Stimulated activated CD8-positive, alpha-beta memory T cell treated with anti-CD3 and anti-CD28 coated beads, Interleukin-2, amount 100 ng/mL, for 48 hours (primary cell): ENCODE data around the gene SLC2A5.
"Not testable (repeated sequence)": the region's sequence is repeated elsewhere in the genome, so short reads cannot be mapped to it uniquely, and the experiment has no call there.

Source experiments
- DNase-seq, 2 donors: peaks; one replicate each; pipeline ENCODE4 v3.0.0-alpha.2; 2020; ENCODE audit warnings: low read depth in 2 of 2

SLC2A5 gene, protein sequence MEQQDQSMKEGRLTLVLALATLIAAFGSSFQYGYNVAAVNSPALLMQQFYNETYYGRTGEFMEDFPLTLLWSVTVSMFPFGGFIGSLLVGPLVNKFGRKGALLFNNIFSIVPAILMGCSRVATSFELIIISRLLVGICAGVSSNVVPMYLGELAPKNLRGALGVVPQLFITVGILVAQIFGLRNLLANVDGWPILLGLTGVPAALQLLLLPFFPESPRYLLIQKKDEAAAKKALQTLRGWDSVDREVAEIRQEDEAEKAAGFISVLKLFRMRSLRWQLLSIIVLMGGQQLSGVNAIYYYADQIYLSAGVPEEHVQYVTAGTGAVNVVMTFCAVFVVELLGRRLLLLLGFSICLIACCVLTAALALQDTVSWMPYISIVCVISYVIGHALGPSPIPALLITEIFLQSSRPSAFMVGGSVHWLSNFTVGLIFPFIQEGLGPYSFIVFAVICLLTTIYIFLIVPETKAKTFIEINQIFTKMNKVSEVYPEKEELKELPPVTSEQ

DNA sequence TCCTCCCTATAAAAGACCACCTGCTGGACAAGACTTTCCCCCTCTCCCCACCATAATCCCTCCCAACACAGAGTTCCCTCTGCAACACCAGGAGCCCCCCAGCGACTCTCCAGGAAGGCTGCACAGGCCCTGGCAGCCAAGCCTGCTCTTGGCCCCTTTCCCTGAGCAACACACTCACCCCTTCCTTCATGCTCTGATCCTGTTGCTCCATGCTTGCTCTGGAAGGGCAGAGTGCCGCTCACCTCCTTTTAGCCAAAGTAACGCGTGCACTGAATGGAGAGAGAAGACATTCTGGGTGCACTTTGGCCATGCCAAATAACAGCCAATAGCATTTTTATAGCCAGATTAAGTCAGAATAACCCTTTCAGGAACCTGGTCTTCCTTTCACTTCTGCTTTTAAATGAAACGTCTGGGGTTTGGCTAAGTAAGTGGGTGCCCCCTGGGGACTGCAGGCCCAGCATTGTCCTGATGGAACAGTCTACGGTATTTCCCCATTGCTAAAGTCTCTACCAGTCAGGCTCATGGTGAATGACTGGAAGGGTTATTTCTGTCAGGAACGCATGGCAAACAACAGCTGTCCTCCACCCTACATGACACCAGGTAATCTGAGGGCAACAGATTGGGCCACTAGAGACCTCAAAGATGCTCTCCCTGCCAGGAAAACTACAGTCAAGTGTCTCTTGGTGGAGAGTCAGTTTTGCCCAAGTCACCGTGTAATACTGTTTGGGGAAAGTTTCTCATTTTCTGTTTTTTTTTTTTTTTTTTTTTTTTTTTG, at the start of gene SLC2A5:
SLC2A5 (minus strand) TSS at position 310 of the 775 bp plus-strand sequence; CDS start at position 211, 99 bp downstream.
- no peak for DNase-seq

DNA sequence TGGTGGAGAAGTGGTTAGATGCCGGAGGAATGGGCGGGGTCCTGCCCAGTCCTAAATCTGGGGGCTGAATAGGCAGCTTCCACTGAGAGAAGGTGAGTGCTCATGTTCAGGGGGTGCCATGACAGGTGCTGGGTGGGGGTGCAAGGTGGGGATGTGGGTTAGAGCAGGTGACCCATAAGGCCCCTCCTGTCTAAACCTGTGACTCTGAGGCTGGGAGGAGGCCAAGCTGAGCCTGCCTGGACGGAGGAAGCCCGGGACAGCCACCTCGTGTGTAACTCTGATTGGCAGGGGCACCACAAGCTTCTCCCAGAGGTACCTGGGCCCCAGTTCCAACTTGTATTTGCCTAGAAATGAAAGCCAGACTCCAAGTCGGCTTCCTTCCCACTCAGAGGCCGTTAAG, 48.8 kb upstream of the SLC2A5 start:
- DNase-seq = no peak

DNA sequence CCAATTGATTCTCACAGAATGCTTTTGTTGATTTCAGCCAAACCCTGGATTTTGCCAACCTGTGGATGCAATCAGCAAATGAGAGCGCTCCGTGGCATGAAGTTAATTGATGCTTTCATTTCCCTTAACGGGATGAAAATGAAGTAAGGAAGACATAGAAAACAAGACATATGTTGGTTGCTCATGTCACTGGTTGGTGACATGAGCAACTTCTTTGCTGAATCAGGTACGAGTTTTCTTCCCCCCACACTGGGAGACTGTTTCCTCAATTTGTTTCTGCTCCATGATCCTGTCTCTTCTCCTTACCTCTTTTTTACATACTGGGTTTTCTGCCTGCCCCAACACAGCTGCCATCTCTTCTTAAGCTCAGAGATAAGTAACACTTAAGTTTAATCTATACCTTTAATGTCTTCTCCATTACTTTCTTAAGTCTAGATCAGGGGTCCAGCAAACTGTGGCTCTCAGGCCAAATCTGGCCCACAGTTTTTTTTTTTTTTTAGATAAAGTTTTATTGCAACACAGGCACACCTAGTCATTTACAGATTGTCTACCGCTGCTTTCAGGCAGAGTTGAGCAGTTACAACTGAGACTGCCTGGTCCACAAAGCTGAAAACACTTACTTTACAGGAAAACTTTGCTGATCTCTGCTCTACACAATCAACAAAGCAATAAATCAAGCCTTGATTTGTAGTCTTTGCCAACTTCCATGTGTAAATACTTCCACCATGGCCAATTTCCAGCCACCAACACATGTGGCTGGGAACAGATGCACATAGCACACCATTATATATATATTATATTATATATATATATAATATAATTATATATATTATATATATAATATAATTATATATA, 46.1 kb upstream of the SLC2A5 start:
- no peak for DNase-seq

DNA sequence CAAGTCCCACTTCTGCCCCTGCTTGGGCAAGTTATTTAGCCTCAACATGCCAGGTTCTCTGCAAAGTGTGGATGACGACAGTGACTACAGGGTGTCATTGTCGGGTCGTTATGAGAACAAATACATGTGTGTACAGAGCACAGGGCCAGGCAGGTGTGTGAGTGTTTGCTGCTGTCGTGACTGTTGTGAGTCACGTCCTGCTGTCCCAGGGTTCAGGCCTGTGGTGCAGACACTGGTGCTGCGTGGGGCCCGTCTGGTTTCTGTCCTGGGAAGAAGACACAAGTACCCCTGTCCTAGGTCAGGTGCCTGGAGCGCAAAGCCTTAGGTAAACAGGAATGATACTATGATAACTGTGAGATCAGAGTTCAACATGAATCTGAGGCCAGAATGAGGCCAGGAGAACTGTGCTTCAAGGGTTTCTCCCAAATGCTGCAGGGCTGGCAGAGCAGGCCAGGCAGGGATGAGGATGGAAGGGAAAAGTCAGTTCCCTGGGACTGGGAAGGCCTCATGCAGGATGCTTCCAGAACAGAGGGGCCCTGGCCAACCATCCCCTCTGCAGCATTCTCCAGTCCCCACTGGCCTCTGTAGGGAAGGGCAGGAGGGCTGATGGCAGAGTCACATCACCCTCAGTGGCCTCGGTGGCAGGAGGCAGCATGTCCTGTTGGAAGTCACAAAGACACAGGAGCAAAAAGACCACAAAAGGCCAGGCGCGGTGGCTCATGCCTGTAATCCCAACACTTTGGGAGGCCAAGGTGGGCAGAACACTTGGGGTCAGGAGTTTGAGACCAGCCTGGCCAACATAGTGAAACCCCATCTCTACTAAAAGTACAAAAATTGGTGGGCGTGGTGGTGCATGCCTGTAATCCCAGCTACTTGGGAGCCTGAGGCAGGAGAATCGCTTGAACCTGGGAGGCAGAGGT, 43.8 kb upstream of the SLC2A5 start:
- DNase-seq = no peak

DNA sequence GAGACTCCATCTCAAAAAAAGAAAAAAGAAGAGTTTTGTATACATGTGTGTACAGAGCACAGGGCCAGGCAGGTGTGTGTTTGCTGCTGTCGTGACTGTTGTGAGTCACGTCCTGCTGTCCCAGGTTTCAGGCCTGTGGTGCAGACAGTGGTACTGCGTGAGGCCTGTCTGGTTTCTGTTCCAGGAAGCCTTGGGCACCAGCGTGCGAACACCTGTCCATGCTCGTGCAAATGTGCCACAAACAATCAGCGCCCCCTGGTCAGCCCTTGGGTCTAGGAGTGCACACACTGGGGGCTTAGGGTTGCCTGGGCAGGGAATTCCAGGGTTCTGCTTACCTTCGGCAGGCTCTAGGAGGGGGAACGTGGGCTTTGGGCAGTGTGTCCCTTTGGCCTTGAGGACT, 42.5 kb upstream of the SLC2A5 start:
- DNase-seq = peak in 1 of 2 donors; percentile 9

DNA sequence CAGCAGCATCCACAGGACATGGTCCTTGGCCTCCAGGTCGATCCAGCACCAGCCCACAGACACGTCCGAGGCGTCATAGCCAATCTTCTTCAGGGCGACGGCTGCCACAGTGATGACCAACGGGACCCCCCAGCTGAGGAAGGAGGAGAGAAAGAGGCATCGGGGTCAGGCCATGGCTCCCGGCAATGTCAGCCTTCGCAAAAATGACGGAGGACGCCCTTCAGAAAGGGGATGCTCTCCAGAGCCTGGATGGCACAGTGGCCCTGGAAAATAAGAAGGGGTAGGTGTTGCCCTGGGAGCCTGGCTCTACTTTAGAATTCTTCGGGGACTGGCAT, 41.9 kb upstream of the SLC2A5 start:
- no peak for DNase-seq

DNA sequence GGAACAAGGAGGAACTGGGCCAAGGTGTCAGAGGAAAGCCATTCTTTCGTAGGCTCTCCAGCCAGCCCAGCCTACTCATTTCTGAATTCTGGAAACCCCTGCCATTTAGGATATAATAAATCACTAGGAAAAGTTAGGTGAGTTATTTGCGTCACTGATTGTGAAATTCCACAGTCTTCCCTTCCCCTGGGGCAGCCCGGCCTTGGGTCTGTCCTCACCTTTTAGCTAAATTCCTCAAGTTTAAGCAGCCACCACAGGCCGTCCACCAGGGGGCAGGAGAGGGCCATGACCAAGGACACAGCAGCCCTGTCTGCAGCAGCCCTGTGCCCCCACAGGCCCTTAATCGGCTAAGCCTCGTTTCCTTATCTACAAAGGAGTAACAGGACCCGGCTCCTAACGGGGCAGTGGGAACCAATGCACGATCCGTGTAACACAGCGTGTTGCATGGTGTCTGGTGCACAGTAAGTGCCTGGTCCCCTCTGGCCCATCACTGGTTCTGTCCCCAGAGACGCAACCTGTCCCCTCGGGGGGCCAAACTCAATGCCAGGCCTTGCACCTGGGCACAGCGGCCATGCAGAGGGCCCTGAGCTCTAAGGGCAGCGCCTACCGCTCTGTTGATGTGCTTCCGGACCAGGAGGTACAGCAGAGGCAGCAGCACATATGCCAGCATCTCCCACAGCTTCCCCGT, 41.4 kb upstream of the SLC2A5 start:
- peak; percentile 81 for DNase-seq

DNA sequence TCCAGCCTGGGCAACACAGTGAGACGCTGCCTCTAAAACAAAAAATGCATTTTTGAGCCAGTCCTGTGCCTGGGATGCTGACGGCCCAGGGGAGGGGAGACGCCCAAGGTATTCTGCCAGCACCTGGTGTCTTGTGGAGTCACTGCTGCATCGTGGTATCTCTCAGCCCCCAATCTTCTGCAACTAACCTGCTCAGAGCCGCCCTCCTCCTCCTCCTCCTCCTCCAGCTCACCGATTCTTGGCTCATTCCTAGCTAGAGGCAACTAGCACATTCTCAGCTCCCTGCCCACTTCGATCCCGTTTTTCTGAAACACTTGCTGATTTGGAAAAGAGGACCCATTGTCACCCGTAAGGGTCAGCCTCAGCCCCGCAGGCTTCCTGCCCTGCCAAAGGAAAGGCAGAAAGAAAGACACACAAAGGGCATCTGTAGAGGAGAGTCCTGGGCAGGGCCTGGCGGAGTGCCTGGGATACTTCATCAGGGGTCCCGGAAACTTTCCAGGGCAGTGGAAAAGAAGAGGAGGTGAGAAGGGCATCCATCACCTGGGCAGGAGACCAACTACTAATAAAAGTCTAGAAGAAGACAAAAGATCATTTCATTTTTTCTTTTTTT, 38.7 kb upstream of the SLC2A5 start:
- DNase-seq = no peak

DNA sequence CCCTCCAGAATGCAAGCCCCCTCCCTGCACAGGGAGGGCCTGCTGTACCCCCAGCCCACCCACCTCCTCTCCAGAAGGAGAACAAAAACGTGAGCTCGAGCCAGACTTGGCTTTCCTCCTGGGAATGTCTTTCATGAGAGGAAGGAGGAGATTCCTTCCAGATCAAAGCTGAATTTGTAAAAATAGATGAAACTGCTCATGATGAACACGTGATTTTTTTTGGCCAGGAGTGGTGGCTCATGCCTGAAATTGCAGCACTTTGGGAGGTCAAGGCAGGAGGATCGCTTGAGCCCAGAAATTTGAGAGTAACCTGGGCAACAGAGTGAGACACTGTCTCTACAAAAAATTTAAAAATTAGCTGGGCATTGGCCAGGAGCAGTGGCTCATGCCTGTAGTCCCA, 37.7 kb upstream of the SLC2A5 start:
- no peak for DNase-seq

DNA sequence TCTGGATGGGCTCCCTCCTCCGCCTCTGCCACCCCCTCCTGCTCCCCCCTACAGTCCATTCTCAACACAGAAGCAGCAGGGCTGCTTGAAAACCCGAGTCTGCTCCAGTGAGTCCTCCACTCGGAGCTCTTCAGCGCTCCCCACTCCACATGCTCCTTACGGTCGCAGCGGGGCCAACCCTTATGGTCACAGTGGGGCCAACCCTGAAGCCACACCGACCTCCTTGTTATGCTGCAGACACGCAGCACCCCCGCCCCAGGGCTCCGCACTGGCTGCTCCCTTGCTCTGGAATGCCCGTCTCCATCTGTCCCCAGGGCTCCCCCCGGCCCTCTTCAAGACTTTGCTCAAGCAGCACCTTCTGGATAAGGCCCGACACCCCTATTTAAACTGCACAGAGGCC, 36.9 kb upstream of the SLC2A5 start:
- DNase-seq = no peak

DNA sequence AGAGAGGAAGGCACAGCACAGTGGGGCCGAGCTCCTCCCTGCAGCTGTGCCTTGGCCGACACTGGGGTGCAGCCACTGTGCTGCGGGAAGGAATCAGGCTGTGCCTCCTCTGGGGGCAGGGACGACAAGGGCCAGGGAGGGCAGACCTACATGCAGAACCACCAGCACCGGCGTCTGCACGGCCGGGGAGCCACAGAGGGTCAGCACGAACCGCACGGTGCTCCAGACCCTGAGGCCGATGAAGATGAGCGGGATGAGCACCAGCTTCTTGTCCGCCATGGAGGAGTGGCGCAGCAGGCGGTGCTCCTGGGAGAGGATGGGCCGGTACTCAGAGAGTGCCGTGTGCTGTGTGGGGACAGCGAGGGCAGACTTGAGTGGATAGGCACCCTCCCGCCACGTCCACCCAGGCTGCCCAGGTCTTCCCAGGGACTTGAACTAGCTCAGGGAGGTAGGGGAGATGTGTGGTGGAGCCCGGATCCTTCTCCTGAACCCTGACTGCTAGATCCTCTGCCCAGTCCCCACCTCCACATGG, 36.0 kb upstream of the SLC2A5 start:
- no peak for DNase-seq

DNA sequence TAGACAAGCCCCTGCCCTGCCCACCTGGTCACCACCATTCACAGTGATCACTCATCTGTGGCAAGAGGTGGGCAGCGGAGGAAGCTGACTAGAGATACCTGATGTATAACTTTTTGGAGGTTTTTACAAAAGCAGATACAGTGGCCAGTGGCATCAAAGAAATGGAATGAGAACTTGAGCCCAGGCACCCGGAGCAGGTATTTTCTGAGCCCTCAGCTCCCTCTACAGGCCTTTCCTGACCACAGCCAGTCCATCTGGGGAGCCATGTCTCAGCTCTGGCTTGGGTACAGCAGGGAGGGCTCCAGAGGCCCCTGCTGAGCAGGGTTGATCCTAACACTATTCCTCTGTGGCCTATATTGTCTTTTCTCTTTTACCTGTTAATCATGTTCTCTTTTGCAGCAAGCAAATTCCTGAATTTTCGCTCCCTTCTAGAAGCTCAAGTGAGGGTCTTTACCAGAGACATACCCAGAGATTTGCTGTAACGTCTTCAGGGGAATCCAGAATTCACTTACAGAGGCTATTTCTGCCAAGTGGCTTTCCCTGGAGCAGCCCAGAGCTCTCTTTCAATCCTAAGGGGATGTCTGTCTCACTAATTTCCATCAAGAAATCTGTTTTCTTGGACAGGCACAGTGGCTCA, 32.2 kb upstream of the SLC2A5 start:
- no peak for DNase-seq

DNA sequence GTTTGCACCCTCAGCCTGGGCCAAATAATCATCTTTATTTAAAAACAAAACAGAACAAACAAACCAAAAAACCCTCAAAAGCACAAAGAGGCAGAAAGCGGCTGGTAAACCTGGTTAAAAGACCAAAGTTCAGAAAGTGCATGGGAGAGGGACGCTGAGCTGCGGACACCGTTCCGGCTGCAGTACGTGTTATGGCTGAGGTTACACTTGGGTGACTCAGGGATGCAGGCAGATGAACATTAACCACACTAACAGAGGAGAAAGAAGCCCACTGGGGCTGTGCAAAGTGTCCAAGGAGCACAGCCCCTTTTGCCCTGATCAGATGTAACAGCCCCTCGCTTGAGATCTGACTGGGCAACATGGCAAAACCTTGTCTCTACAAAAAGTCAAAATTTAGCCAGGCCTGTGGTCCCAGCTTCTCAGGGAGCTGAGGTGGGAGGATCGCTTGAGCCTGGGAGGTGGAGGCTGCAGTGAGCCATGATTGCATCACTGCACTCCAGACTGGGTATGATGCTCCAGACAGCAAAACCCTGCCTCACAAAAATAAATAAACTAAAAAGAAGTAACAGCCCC, 31.1 kb upstream of the SLC2A5 start:
- DNase-seq = no peak

DNA sequence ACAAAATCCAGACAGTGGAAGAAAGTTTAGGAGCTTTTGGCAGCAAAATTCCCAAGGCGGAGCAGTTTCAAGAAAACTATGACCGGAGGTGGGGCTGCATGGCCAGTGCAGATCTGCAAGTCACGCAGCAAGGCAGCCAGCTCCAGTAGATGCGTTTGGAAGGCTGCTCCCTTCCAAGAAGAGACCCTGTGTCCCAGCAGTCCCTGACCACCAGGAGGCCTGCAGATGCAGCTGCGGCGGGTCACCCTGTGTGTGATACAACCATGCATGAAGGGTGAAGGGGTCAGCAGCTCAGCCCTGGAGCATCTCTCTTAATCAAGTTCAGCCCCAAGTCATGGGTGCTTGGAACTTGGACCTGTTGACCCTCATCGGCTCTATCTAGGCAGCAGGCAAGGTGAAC, 30.1 kb upstream of the SLC2A5 start:
- no peak for DNase-seq

DNA sequence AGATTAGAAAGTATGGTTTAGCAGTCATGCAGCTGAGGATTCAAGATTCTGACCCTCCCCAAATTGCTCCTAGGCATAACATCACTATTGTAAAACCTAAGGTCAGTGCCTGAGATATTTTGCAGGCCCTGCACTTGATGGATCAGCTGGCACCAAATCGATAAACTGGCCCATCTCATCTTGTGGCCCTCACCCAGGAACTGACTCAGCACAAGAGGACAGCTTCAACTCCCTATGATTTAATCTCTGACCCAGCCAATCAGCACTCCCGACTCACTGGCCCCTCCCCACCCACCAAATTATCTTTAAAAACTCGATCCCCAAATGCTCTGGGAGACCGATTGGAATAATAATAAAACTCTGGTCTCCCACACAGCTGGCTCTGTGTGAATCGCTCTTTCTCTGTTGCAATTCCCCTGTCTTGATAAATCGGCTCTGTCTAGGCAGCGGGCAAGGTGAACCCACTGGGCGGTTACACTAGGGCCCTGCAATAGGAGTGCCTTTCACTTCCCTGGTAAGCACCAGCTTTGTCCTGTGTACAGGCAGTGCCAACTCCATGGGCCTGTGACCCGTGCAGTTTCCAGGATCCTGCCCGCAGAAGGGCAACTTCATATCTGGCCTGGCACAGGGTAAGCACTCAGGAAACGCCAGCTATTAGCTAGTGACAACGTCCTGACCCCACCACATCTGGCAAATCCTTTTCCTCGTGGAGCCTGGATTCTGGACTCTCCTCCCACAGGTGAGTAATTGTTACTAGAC, 28.7 kb upstream of the SLC2A5 start:
- no peak for DNase-seq

DNA sequence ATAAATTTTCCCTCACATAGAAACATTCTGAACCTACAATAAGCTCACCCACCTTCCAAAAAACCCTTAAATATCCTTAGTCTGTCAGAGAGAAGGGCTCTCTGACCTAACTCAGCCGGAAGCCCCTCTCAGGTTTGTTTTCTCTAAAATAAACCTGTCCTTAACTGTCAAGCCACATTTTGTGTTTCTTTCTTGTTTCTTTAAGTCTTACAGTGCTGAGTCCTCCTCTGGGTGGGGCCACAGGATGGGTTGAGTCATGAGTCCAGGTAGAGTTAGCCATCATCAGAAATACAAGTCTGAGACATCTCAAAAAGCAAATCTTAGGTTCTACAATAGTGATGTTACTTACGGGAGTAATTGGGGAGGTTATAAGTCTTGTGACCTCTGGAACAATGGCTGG, 26.4 kb upstream of the SLC2A5 start:
- no peak for DNase-seq

DNA sequence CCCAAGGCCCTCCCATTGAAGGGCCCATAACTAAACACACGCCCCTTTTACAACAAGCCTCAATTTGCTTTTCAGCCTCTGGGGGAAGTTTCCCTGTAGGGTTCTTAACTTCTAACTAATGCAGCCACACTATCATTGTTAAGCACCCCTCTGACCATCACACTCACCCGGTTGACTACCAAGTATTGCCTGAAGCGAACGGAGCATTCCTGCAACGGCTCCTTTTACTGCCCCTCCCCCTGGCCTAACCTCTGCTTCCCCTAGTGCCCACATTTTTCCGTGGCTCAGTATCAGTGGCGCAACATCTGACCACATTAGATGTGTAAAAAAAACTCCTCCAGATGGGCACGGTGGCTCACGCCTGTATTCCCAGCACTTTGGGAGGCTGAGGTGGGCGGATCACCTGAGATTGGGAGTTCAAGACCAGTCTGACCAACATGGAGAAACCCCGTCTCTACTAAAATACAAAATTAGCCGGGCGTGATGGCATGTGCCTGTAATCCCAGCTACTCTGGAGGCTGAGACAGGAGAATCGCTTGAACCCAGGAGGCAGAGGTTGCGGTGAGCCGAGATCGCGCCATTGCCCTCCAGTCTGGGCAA, 24.7 kb upstream of the SLC2A5 start:
- not testable (repeated sequence) for DNase-seq

DNA sequence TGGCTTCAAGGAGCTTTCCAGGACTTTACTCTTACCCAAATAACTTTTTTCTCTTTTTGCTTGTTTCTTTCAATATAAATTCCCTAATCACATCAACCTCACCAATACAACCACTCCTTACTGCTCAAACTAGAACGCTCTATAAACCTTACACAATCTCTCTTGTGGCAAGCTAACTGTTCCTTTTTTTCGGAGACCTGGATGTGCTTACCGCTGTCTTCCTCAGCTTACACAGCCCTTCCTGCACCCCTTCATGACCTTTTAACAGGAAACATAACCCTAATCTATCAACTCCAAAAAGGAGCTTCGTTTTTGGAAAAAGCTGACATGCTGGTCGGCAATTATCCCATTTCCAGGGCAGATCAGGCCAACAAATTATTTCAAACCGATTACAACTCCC, 24.1 kb upstream of the SLC2A5 start:
- no peak for DNase-seq
